Naive thymus-derived CD4-positive, alpha-beta T cell (primary cell): ENCODE measurements around the gene ILRUN. TPM values are rescaled to one million over a fixed set of nuclear protein-coding genes. Genes with fewer than 3 reads are reported as not detected.
A peak's percentile ranks its signal among the peaks of the same experiment; 100 is the strongest.
"Not testable (repeated sequence)": the region's sequence is repeated elsewhere in the genome, so short reads cannot be mapped to it uniquely, and the experiment has no call there.

Source experiments
- ATAC-seq: fragments of 150-1000 bp; cut with Tn5 transposase; 2 replicates; pipeline ENCODE4 v1.10.0; 2021; ENCODE audit warnings: mild to moderate bottlenecking, moderate library complexity
- CTCF ChIA-PET: fragments of 350-600 bp; sonication (Branson Sonifier 250); formaldehyde crosslinking; loops from one replicate; lab custom pipeline; 2021; ENCODE audit warnings: antibody characterized with exemption; lab: Charles Lee
- POLR2A ChIA-PET: fragments of 350-600 bp; sonication (Branson Sonifier 250); formaldehyde crosslinking; loops from one replicate; lab custom pipeline; 2021; ENCODE audit warnings: antibody characterized with exemption, inconsistent platforms; lab: Charles Lee
- DNase-seq, 9 donors: peaks; one replicate each; pipeline versions ENCODE4 v3.0.0 to v3.0.0-alpha.2; 2020 to 2022; ENCODE audit warnings: mixed read lengths in 1 of 9
- H3K27ac ChIP-seq: one replicate; pipeline ENCODE4 v1.7.0; 2013; ENCODE audit warnings: mild to moderate bottlenecking, low read depth, low read length, moderate library complexity
- H3K27me3 ChIP-seq, 2 donors: one replicate each; pipeline ENCODE4 v1.7.0; 2013; ENCODE audit warnings: low read length in 2 of 2, mild to moderate bottlenecking in 2 of 2, moderate library complexity in 2 of 2; ENCODE audit not compliant: control insufficient read depth in 2 of 2, insufficient read depth in 2 of 2
- H3K36me3 ChIP-seq, 3 experiments: 1 replicate in 2 of 3; 2 replicates in 1 of 3; pipeline ENCODE4 v1.7.0; 2013; ENCODE audit warnings: low read length in 3 of 3, mild to moderate bottlenecking in 3 of 3, moderate library complexity in 1 of 3; ENCODE audit not compliant: insufficient read depth in 3 of 3, control insufficient read depth in 2 of 3
- H3K4me1 ChIP-seq, 2 donors: one replicate each; pipeline ENCODE4 v1.7.0; 2013; ENCODE audit warnings: low read length in 2 of 2, mild to moderate bottlenecking in 2 of 2, moderate library complexity in 1 of 2; ENCODE audit not compliant: control insufficient read depth in 2 of 2, insufficient read depth in 2 of 2
- H3K4me3 ChIP-seq: 2 replicates; pipeline ENCODE4 v1.7.0; 2013; ENCODE audit warnings: mild to moderate bottlenecking, low read length
- H3K9me3 ChIP-seq, 3 experiments: 1 replicate in 2 of 3; 2 replicates in 1 of 3; pipeline ENCODE4 v1.7.0; 2013; ENCODE audit warnings: low read length in 3 of 3; ENCODE audit not compliant: control insufficient read depth in 2 of 3
- H3K27ac Mint-ChIP-seq, 9 donors: one replicate each; pipeline ENCODE4 v1.8.0; 2020 to 2022; ENCODE audit warnings: mixed read lengths in 9 of 9, mild to moderate bottlenecking in 8 of 9, moderate library complexity in 5 of 9, inconsistent platforms in 2 of 9
- H3K27me3 Mint-ChIP-seq, 5 donors: one replicate each; pipeline ENCODE4 v1.8.0; 2021 to 2022; ENCODE audit warnings: mixed read lengths in 5 of 5, mild to moderate bottlenecking in 1 of 5
- H3K36me3 Mint-ChIP-seq, 5 donors: one replicate each; pipeline ENCODE4 v1.8.0; 2020 to 2022; ENCODE audit warnings: mixed read lengths in 5 of 5, mild to moderate bottlenecking in 3 of 5, inconsistent platforms in 1 of 5
- H3K4me1 Mint-ChIP-seq, 7 donors: one replicate each; pipeline ENCODE4 v1.8.0; 2020 to 2022; ENCODE audit warnings: mixed read lengths in 7 of 7, mild to moderate bottlenecking in 3 of 7, inconsistent platforms in 1 of 7
- H3K4me3 Mint-ChIP-seq, 10 donors: one replicate each; pipeline ENCODE4 v1.8.0; 2020 to 2022; ENCODE audit warnings: mild to moderate bottlenecking in 10 of 10, mixed read lengths in 10 of 10, moderate library complexity in 6 of 10, inconsistent platforms in 2 of 10
- H3K9me3 Mint-ChIP-seq, 11 donors: one replicate each; pipeline ENCODE4 v1.8.0; 2020 to 2022; ENCODE audit warnings: mixed read lengths in 11 of 11, mild to moderate bottlenecking in 4 of 11, inconsistent platforms in 1 of 11, moderate library complexity in 1 of 11
- intact Hi-C, 2 donors: fragments of 100-400 bp; cut with micrococcal nuclease; formaldehyde crosslinking; loops; one replicate each; pipeline ENCODE4 v1.15.1; 2023
- polyA plus RNA-seq, 2 donors: library from polyadenylated mRNA; unstranded; fragments of 300-500 nt; fragmentation: Illumina TruSeq; gene quantifications; one replicate each; pipeline ENCODE4 v1.2.3, GENCODE V29; 2021
- total RNA-seq, 6 experiments: library from RNA in 5 of 6; stranded (reverse) in 5 of 6; gene quantifications; 1 replicate in 5 of 6; 2 replicates in 1 of 6; pipeline ENCODE4 v1.2.3 and lab custom pipeline; 2021 to 2026

ILRUN gene
- total and polyA plus RNA-seq, 7 experiments from 2014 or later = 8.8 to 74.6 (median 49.2) TPM

DNA sequence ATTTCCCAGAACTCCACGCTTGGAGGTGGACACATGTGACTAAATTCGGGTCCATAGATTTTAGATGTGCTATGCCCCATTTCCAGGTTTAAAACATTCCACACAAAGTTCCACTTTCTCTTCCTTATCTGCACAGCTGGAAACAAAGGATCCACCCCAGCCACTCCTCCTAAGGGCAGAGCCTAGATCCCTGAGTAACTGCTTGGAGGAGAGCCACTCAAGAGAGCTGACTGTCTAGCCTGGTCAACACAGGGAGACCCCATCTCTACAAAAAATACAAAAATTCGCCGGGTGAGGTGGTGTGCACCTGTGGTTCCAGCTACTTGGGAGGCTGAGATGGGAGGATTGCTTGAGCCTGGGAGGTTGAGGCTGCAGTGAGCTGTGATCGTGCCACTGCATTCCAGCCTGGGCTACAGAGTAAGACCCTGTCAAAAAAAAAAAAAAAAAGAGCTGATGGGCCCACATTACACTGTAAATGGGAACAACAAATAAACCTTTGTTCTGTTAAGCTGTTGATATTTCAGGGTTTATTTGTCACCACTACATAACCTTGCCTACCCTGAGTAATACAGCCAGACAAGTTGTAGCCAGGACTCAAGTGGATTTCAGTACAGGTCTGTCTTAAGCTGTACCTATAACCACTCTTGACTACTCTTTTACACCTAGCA, 35.0 kb upstream of the ILRUN start:
- no peak for ATAC-seq
- H3K27me3 ChIP-seq = no peaks in the 10 kb centered on the region
- H3K4me1 ChIP-seq = no peaks in the 10 kb centered on the region
- ChIA-PET CTCF (interaction anchor here (0.6 kb wide), 1 partner anchor 24 kb away, joined by 3 read pairs; no protein-coding TSS in a partner anchor), POLR2A (interaction anchor here (0.8 kb wide), 1 partner anchor 25 kb away, joined by 3 read pairs; no protein-coding TSS in a partner anchor)
- no peaks in the 10 kb centered on the region for H3K36me3 Mint-ChIP-seq
- H3K9me3 Mint-ChIP-seq = no peaks in the 10 kb centered on the region
- no peak for DNase-seq
- no peaks in the 10 kb centered on the region for H3K4me1 Mint-ChIP-seq
- H3K4me3 Mint-ChIP-seq = no peak overlapping the region
- no peaks in the 10 kb centered on the region for H3K9me3 ChIP-seq
- H3K27ac ChIP-seq = no peak overlapping the region
- H3K36me3 ChIP-seq = no peaks in the 10 kb centered on the region
- no peak overlapping the region for H3K27ac Mint-ChIP-seq
- no peak overlapping the region for H3K4me3 ChIP-seq
- H3K27me3 Mint-ChIP-seq = no peaks in the 10 kb centered on the region
- intact Hi-C loops = no loop called here

DNA sequence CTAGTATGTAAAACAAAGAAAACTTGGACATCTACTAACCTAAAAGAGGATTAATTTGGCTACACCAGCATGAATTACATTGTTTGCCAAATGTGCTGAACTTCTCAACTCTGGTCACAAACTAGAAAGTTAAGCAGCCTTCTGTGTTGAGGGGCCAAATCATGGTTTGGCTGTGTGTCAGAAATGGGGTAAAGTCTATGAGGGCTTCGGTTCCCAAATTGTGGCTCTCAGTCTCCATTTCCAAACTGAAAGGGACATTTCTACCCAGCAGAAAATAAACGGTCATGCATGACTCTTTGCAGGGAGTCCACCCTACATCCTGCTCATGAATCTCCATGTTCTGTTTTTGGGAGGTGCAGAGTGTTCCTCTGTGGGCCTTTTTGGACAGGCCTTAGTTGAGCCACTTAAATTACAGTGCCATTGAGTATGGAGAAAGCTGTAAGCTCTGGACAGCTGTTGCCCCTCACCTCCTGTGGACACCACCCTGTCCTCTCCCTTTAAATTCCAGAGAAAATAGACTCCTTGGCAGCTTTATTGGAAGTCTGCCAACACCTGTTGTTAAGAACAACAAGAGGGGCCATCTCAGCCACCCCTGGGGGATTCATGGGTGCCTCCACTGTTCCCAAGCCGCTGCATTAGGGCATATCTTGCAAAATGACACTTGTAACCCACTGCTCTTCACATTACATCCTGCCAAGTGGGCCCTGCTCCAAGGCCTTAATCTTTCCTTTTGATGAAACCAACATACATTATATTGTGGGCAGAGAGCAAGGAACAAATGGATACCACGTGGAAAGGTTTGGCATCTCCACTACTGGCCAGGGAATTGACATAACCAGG, 33.3 kb upstream of the ILRUN start:
- no peaks in the 10 kb centered on the region for H3K27me3 Mint-ChIP-seq
- POLR2A ChIA-PET = no interaction called here
- peaks cover 0 to 6% (median 3%) of the 10 kb centered on the region in 11 donors for H3K9me3 Mint-ChIP-seq
- H3K4me3 Mint-ChIP-seq = no peak overlapping the region
- Histone ChIP-seq H3K4me3 (no peak overlapping the region), H3K4me1 (no peaks in the 10 kb centered on the region), H3K27ac (no peak overlapping the region), H3K27me3 (no peaks in the 10 kb centered on the region), H3K9me3 (no peaks in the 10 kb centered on the region), H3K36me3 (no peaks in the 10 kb centered on the region)
- H3K4me1 Mint-ChIP-seq = no peaks in the 10 kb centered on the region
- ATAC-seq (no peak), DNase-seq (no peak)
- CTCF ChIA-PET = interaction anchor here (0.7 kb wide), 1 partner anchor 73 kb away, joined by 4 read pairs; no protein-coding TSS in a partner anchor
- intact Hi-C loops = no loop called here
- H3K27ac Mint-ChIP-seq = no peak overlapping the region
- peaks cover 0 to 5% (median 0%) of the 10 kb centered on the region in 5 donors for H3K36me3 Mint-ChIP-seq

DNA sequence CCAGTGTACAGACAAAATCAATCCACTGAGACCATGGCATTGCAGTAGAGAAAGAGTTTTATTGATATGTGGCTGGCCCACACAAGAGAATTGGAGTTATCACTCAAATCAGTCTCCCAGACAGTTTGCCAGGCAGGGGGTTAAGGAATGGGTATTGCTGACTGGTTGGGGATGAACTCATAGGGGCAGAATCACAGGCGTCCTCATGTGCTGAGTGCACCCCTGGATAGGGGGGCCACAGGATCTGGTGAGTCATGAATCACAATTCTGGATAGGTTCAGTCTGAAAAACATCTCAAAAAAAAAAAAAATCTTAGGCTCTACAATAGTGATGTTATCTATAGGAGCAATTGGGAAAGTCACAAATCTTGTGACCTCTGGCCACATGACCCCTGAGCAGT, 29.5 kb upstream of the ILRUN start:
- CTCF ChIA-PET = no interaction called here
- Histone ChIP-seq H3K27me3 (no peaks in the 10 kb centered on the region), H3K9me3 (no peaks in the 10 kb centered on the region), H3K4me3 (no peak overlapping the region), H3K36me3 (no peaks in the 10 kb centered on the region), H3K4me1 (no peaks in the 10 kb centered on the region), H3K27ac (no peak overlapping the region)
- H3K9me3 Mint-ChIP-seq = peaks cover 0 to 6% (median 3%) of the 10 kb centered on the region in 11 donors
- no peak for DNase-seq
- no peak overlapping the region for H3K27ac Mint-ChIP-seq
- no peaks in the 10 kb centered on the region for H3K4me1 Mint-ChIP-seq
- intact Hi-C loops = no loop called here
- POLR2A ChIA-PET = no interaction called here
- H3K36me3 Mint-ChIP-seq = peaks cover 0 to 5% (median 0%) of the 10 kb centered on the region in 5 donors
- peak overlapping the region in 1 of 10 donors; percentile 17 for H3K4me3 Mint-ChIP-seq
- H3K27me3 Mint-ChIP-seq = no peaks in the 10 kb centered on the region
- no peak for ATAC-seq

DNA sequence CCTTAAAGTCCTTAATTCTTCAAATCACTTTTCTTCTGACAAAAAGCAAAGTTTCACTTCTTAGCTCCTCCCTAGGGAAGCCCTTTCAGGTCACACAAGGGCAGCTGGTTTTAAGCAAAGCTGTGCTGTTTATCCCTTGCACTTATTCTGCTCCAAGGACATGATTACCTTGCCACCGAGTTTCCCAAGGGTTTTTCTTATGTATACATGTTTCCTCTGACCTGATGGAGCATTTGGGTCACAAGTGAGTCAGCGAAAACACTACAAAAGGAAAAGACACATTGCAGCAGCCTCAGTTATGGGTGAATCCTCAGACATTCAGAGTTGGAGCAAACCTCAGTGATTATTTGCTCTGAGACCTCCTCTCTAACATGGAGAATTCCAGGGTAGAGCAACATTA, 26.6 kb upstream of the ILRUN start:
- ATAC-seq (no peak), DNase-seq (no peak)
- Mint-ChIP-seq H3K27ac (peak overlapping the region in 1 of 9 donors; percentile 21), H3K4me1 (no peaks in the 10 kb centered on the region), H3K9me3 (peaks cover 0 to 6% (median 3%) of the 10 kb centered on the region in 11 donors), H3K27me3 (peaks cover 0 to 3% (median 0%) of the 10 kb centered on the region in 5 donors), H3K4me3 (no peak overlapping the region), H3K36me3 (peaks cover 0 to 5% (median 0%) of the 10 kb centered on the region in 5 donors)
- intact Hi-C loops = no loop called here
- Histone ChIP-seq H3K27me3 (no peaks in the 10 kb centered on the region), H3K4me1 (no peaks in the 10 kb centered on the region), H3K27ac (no peak overlapping the region), H3K9me3 (no peaks in the 10 kb centered on the region), H3K36me3 (no peaks in the 10 kb centered on the region), H3K4me3 (no peak overlapping the region)
- ChIA-PET CTCF (no interaction called here), POLR2A (no interaction called here)

DNA sequence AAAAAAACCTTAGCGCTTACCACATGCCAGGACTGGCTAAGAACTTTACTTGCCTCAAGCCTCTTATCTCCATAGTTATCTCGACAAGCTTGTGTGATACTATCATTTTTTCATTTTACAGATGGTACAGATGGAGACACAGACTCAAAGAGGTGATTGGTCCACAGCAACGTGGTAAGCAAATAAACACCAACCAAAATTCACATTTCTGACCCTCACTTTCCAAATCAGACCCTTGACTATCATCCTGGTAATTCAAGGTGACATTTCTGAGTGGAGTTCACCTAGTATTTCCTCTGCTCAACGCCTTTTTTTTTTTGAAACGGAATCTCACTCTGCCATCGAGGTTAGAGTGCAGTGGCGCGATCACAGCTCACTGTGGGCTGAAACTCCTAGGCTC, 25.9 kb upstream of the ILRUN start:
- POLR2A ChIA-PET = no interaction called here

DNA sequence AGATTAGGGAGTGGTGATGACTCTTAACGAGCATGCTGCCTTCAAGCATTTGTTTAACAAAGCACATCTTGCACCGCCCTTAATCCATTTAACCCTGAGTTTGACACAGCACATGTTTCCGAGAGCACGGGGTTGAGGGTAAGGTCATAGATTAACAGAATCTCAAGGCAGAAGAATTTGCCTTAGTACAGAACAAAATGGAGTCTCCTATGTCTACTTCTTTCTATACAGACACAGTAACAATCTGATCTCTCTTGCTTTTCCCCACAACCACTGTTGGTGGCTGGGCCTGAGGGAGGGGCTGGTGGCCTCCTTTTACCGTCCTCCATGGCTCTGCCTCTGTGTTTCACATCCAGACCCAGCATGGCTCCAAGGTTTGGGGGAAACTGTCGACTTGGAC, 23.6 kb upstream of the ILRUN start:
- H3K27me3 ChIP-seq, H3K36me3 ChIP-seq, H3K36me3 Mint-ChIP-seq, DNase-seq, H3K4me3 ChIP-seq, POLR2A ChIA-PET, H3K27me3 Mint-ChIP-seq, H3K4me1 Mint-ChIP-seq, H3K9me3 Mint-ChIP-seq, H3K27ac Mint-ChIP-seq, H3K9me3 ChIP-seq, ATAC-seq, intact Hi-C loops, CTCF ChIA-PET, H3K27ac ChIP-seq, H3K4me1 ChIP-seq, H3K4me3 Mint-ChIP-seq: not testable (repeated sequence)

More for the DNA sequence above, 25.9 kb upstream of the ILRUN start:
- Mint-ChIP-seq H3K9me3 (peaks cover 0 to 6% (median 3%) of the 10 kb centered on the region in 11 donors), H3K4me3 (no peak overlapping the region), H3K36me3 (peaks cover 0 to 5% (median 0%) of the 10 kb centered on the region in 5 donors), H3K4me1 (peaks cover 0 to 2% (median 0%) of the 10 kb centered on the region in 7 donors), H3K27ac (no peak overlapping the region), H3K27me3 (peaks cover 0 to 5% (median 0%) of the 10 kb centered on the region in 5 donors)
- intact Hi-C loops = no loop called here
- ATAC-seq (no peak), DNase-seq (no peak)
- CTCF ChIA-PET = no interaction called here
- H3K27ac ChIP-seq = no peak overlapping the region
- H3K4me3 ChIP-seq = no peak overlapping the region
- no peaks in the 10 kb centered on the region for H3K36me3 ChIP-seq
- H3K27me3 ChIP-seq = no peaks in the 10 kb centered on the region
- no peaks in the 10 kb centered on the region for H3K4me1 ChIP-seq
- H3K9me3 ChIP-seq = no peaks in the 10 kb centered on the region
